OCI-LY7 (cell line): ENCODE measurements around the gene NOXO1. TPM values are rescaled to one million over a fixed set of nuclear protein-coding genes. Genes with fewer than 3 reads are reported as not detected.

Source experiments
- BruUV-seq: library from RNA; stranded (reverse); fragments of 400-500 nt; replicated peaks from 2 replicates; lab custom pipeline; 2021; lab: Mats Ljungman, UMichigan
- CTCF ChIA-PET: fragments of 300-600 bp; sonication (Branson Sonifier 250); formaldehyde crosslinking; loops from one replicate; lab custom pipeline; 2022; ENCODE audit warnings: antibody characterized with exemption; ENCODE audit not compliant: unreplicated experiment; lab: Charles Lee
- POLR2A ChIA-PET: fragments of 300-600 bp; sonication (Branson Sonifier 250); formaldehyde crosslinking; loops from one replicate; lab custom pipeline; 2022; ENCODE audit warnings: antibody characterized with exemption; lab: Charles Lee
- DNase-seq: peaks from one replicate; pipeline ENCODE4 v3.0.0-alpha.2; 2015; ENCODE audit warnings: low spot score
- H2AFZ ChIP-seq: fragments of 200-600 bp; sonication (generic), shearing (Covaris generic); 2 replicates; pipeline ENCODE4 v1.6.1; 2014; ENCODE audit warnings: mild to moderate bottlenecking, antibody characterized with exemption, low read length, moderate library complexity
- H3K27ac ChIP-seq: fragments of 200-600 bp; sonication (generic); 2 replicates; pipeline ENCODE4 v1.5.1; 2014; ENCODE audit warnings: mixed run types, low read depth, mild to moderate bottlenecking, moderate library complexity, low read length, inconsistent platforms; ENCODE audit not compliant: poor library complexity, severe bottlenecking
- H3K36me3 ChIP-seq: fragments of 200-600 bp; sonication (generic); 2 replicates; pipeline ENCODE4 v1.6.1; 2014; ENCODE audit warnings: mild to moderate bottlenecking, antibody characterized with exemption, low read length, moderate library complexity, mixed read lengths; ENCODE audit not compliant: insufficient read depth
- H3K4me1 ChIP-seq: fragments of 200-600 bp; sonication (generic); 2 replicates; pipeline ENCODE4 v1.5.1; 2014; ENCODE audit warnings: mild to moderate bottlenecking, low read length; ENCODE audit not compliant: insufficient read depth, poor library complexity, severe bottlenecking
- H3K4me2 ChIP-seq: fragments of 200-600 bp; sonication (generic); 2 replicates; pipeline ENCODE4 v1.6.1; 2014; ENCODE audit warnings: mild to moderate bottlenecking, low read length
- H3K4me3 ChIP-seq: fragments of 200-600 bp; sonication (generic); 2 replicates; pipeline ENCODE4 v1.5.1; 2014; ENCODE audit warnings: mild to moderate bottlenecking, low read depth, low read length; ENCODE audit not compliant: poor library complexity, severe bottlenecking
- H3K79me2 ChIP-seq: fragments of 200-600 bp; sonication (generic); 2 replicates; pipeline ENCODE4 v1.6.1; 2016; ENCODE audit warnings: low read depth, mild to moderate bottlenecking, low read length, moderate library complexity, mixed read lengths; ENCODE audit not compliant: insufficient read depth
- H3K9me2 ChIP-seq: fragments of 200-600 bp; sonication (generic); 2 replicates; pipeline ENCODE4 v1.6.1; 2016; ENCODE audit warnings: mild to moderate bottlenecking, low read length, mixed read lengths; ENCODE audit not compliant: insufficient read depth
- H3K9me3 ChIP-seq: fragments of 200-600 bp; sonication (generic); 2 replicates; pipeline ENCODE4 v1.6.1; 2014; ENCODE audit warnings: mild to moderate bottlenecking, mixed run types, low read length, mixed read lengths
- H4K20me1 ChIP-seq: fragments of 200-600 bp; sonication (generic); 2 replicates; pipeline ENCODE4 v1.6.1; 2014; ENCODE audit warnings: mild to moderate bottlenecking, antibody characterized with exemption, low read length, moderate library complexity, mixed read lengths; ENCODE audit not compliant: insufficient read depth
- CTCF ChIP-seq: fragments of 200-600 bp; sonication (generic); conservative IDR thresholded peaks from 2 replicates; pipeline ENCODE4 v1.5.1; 2014; ENCODE audit warnings: mild to moderate bottlenecking, antibody characterized with exemption, low read length, moderate library complexity, mixed read lengths
- EZH2phosphoT487 ChIP-seq: fragments of 200-600 bp; sonication (generic); IDR thresholded peaks from 2 replicates; pipeline ENCODE4 v1.6.1; 2018; ENCODE audit warnings: low read depth, borderline replicate concordance, mild to moderate bottlenecking, mixed run types, antibody characterized with exemption, low read length, moderate library complexity, mixed read lengths
- intact Hi-C: fragments of 100-400 bp; cut with micrococcal nuclease; formaldehyde crosslinking; loops from one replicate; pipeline ENCODE4 v1.10.0; 2022; ENCODE audit not compliant: unreplicated experiment
- total RNA-seq, 2 experiments: library from RNA; depleted of rRNA in 1 of 2; stranded (reverse); fragments of >200 nt in 1 of 2; shearing (Covaris generic) in 1 of 2; gene quantifications; 2 replicates each; pipeline ENCODE4 v1.2.3, GENCODE V29; 2014 to 2022

NOXO1 gene
- total RNA-seq, 2 experiments from 2014 or later: 0.22 to 0.30 TPM

- no peaks in the 10 kb centered on the region for H3K9me3 ChIP-seq
- no peak overlapping the region for H3K27ac ChIP-seq
- no peak for DNase-seq
- H3K4me2 ChIP-seq: no peak overlapping the region
- peaks cover 3% of the 10 kb centered on the region; the same call in 1 of the 2 replicates for H4K20me1 ChIP-seq
- CTCF ChIA-PET: no interaction called here
- H2AFZ ChIP-seq: no peak overlapping the region
- H3K9me2 ChIP-seq: no peaks in the 10 kb centered on the region
- TF ChIP-seq EZH2phosphoT487 (no peak), CTCF (no peak)
- peaks cover 14% of the 10 kb centered on the region for H3K79me2 ChIP-seq
- peaks cover 17% of the 10 kb centered on the region for H3K4me1 ChIP-seq
- H3K36me3 ChIP-seq: peaks cover 71% of the 10 kb centered on the region
- no TSS peak for BruUV-seq
- no peak overlapping the region for H3K4me3 ChIP-seq
- POLR2A ChIA-PET: interaction anchor here (0.5 kb wide), 1 partner anchor 8 kb away, joined by 6 read pairs; no protein-coding TSS in a partner anchor
- intact Hi-C loops: no loop called here
These were observed 21.3 kb upstream of the NOXO1 start for GRCh38 chr16:2002406-2003230.

GRCh38 chr16:2001456-2002355, 20.4 kb upstream of the NOXO1 start:
- Histone ChIP-seq H3K4me1 (peaks cover 9% of the 10 kb centered on the region), H3K4me3 (no peak overlapping the region), H3K36me3 (peaks cover 73% of the 10 kb centered on the region), H3K27ac (no peak overlapping the region), H3K4me2 (no peak overlapping the region), H4K20me1 (no peaks in the 10 kb centered on the region; the same call in 1 of the 2 replicates), H3K9me3 (no peaks in the 10 kb centered on the region), H2AFZ (no peak overlapping the region), H3K9me2 (no peaks in the 10 kb centered on the region), H3K79me2 (peaks cover 5% of the 10 kb centered on the region; the same call in 1 of the 2 replicates)
- DNase-seq: no peak
- ChIA-PET CTCF (no interaction called here), POLR2A (no interaction called here)
- no TSS peak for BruUV-seq
- intact Hi-C loops: no loop called here
- TF ChIP-seq EZH2phosphoT487: no peak
- no peak for TF ChIP-seq CTCF
